Measurements from ENCODE around the gene PPT2. TPM values are rescaled to one million over a fixed set of nuclear protein-coding genes. Genes with fewer than 3 reads are reported as not detected.

The PPT2 gene
- total RNA-seq, 6 experiments from 2014 or later: 15.9 to 21.7 (median 18.6) TPM

GRCh38 chr6:32170294-32170693, 16.4 kb downstream of the PPT2 start:
- Mint-ChIP-seq H3K4me3 (no peak overlapping the region), H3K27ac (peak overlapping the region; percentile 49), H3K4me1 (ENCODE audit: low read depth) (peaks cover 64% of the 10 kb centered on the region), H3K9me3 (no peaks in the 10 kb centered on the region), H3K27me3 (ENCODE audit: insufficient read depth) (peaks cover 7% of the 10 kb centered on the region), H3K36me3 (ENCODE audit: low read depth) (peaks cover 34% of the 10 kb centered on the region)
- no peak for TF ChIP-seq CTCF (IDR thresholded peaks at IDR 0.05)
- no peak for DNase-seq

- H3K27me3 Mint-ChIP-seq (ENCODE audit: insufficient read depth): peaks cover 7% of the 10 kb centered on the region
- H3K4me1 Mint-ChIP-seq (ENCODE audit: low read depth): peaks cover 67% of the 10 kb centered on the region
- no peak overlapping the region for H3K4me3 Mint-ChIP-seq
- no peaks in the 10 kb centered on the region for H3K9me3 Mint-ChIP-seq
- no peak for DNase-seq
- H3K36me3 Mint-ChIP-seq (ENCODE audit: low read depth): peaks cover 34% of the 10 kb centered on the region
- peak overlapping the region; percentile 21; the same call in 1 of the 2 replicates for H3K27ac Mint-ChIP-seq
- TF ChIP-seq CTCF (IDR thresholded peaks at IDR 0.05): no peak
Measured at GRCh38 chr6:32171234-32171633, 17.3 kb downstream of the PPT2 start.

- no peak overlapping the region; the same call in 1 of the 2 replicates for H3K4me3 Mint-ChIP-seq
- TF ChIP-seq CTCF (IDR thresholded peaks at IDR 0.05): no peak
- peaks cover 28% of the 10 kb centered on the region for H3K36me3 Mint-ChIP-seq (ENCODE audit: low read depth)
- DNase-seq: no peak
- H3K27me3 Mint-ChIP-seq (ENCODE audit: insufficient read depth): peaks cover 7% of the 10 kb centered on the region
- peaks cover 80% of the 10 kb centered on the region for H3K4me1 Mint-ChIP-seq (ENCODE audit: low read depth)
- H3K9me3 Mint-ChIP-seq: no peaks in the 10 kb centered on the region
- 0 out of 2 replicates have a peak overlapping the region, but pooled peaks have one; percentile 3 for H3K27ac Mint-ChIP-seq
Measured at GRCh38 chr6:32173051-32173727, 19.2 kb downstream of the PPT2 start.

DNA sequence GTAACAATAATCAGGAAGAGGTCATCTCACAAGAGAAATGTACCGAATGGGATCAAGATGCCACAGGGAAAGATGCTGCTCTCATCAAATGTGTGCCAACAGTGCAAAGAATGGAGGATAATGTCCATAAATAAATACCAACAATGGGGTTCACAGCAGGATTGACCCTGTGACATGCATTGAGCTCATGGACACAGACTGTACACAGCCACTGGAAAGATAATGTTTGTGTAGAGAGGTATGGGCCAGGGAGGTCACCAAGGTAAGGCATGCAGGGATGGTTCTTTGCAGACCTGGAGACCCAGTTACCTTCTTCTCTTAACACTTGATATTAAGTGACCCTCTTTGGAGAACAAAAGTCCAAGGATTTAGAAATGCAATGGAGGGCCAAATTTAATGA, 20.5 kb downstream of the PPT2 start:
- DNase-seq: no peak
- Mint-ChIP-seq H3K27ac (no peak overlapping the region), H3K27me3 (ENCODE audit: insufficient read depth) (peaks cover 3% of the 10 kb centered on the region; the same call in 1 of the 2 replicates), H3K4me1 (ENCODE audit: low read depth) (peaks cover 77% of the 10 kb centered on the region), H3K4me3 (peak overlapping the region; percentile 96), H3K36me3 (ENCODE audit: low read depth) (peaks cover 27% of the 10 kb centered on the region), H3K9me3 (no peaks in the 10 kb centered on the region)
- TF ChIP-seq CTCF (IDR thresholded peaks at IDR 0.05): no peak

- peaks cover 77% of the 10 kb centered on the region for H3K4me1 Mint-ChIP-seq (ENCODE audit: low read depth)
- H3K9me3 Mint-ChIP-seq: no peaks in the 10 kb centered on the region
- H3K27ac Mint-ChIP-seq: peak overlapping the region; percentile 99
- no peak for TF ChIP-seq CTCF (IDR thresholded peaks at IDR 0.05)
- peaks cover 3% of the 10 kb centered on the region; the same call in 1 of the 2 replicates for H3K27me3 Mint-ChIP-seq (ENCODE audit: insufficient read depth)
- no peak for DNase-seq
- peak overlapping the region; percentile 96 for H3K4me3 Mint-ChIP-seq
- peaks cover 22% of the 10 kb centered on the region for H3K36me3 Mint-ChIP-seq (ENCODE audit: low read depth)
Measured at GRCh38 chr6:32175322-32175710, 21.4 kb downstream of the PPT2 start.

All from HFFc6 (cell line).